SIG-M5 treated with dmso at 0.1 percent for 504 hours (cell line): ENCODE measurements around the gene SCN5A.

Source experiments
- DNase-seq: peaks from one replicate; lab custom pipeline; 2025; ENCODE audit not compliant: unreplicated experiment; lab: John Stamatoyannopoulos, UW

The SCN5A gene

DNA sequence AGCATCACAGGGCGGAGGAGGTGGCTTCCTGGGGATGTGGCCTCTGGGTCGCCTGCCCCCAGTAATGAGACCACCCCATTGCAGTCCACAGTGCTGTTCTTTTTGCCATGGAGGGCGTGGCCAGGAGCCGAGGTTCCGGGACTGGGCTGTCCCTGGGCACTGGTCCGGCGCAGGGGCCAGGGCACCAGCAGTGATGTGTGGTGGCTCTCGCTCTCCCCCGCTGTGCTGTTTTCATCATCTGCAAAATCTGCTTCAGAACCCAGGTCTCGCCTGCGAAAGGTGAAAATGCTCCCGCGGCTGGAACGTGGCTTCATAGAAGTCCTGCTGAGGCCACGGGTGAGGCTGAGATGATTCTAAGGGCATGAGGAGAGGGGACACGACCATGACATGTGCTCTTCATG, 45.8 kb downstream of the SCN5A start:
- DNase-seq: no peak

- no peak for DNase-seq
These were observed 46.8 kb downstream of the SCN5A start for GRCh38 chr3:38602576-38603250.

- DNase-seq: no peak
These were observed 47.4 kb downstream of the SCN5A start for GRCh38 chr3:38601956-38602550.

- DNase-seq: no peak
These were observed 48.9 kb downstream of the SCN5A start for GRCh38 chr3:38600551-38600950.

DNA sequence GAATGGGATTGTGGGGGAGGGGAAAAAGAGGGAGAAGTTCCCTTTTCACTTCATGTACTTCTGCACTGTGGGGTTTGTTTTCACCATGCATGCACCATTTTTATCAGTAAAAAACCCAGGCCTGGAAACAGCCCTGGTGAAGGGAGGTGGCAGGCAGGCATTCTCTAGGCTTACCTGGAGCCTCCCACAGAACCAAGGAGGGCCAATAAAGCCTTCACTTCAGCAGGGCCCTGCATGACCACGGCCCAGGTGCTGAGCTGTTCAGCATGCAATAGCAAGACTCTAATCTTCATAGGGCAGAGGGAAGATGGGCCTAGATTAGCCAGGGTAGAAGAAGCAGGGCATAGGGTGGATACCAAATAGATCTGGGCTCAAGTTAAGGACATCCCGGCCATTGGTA, 49.6 kb downstream of the SCN5A start:
- no peak for DNase-seq

DNA sequence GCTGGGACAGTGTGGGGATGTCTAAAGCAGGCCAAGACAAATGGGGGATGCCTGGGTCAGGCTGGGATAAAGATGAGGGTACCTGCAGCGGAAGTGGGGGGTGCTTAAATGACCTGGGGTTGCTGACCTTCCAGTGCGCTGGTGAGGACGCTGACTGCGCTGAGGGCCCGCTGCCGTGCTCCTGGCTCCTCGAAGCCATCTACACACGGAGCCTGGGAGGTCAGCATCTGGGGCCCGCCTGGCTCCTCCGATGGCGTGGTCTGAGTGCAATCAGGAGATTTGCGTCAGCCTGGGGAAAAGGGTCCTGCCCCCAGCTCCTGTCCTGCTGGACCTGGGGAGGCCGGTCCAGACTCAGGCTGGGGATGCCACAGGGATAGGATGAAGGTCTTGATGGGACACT, 50.7 kb downstream of the SCN5A start:
- DNase-seq: no peak

- no peak for DNase-seq
These were observed 51.9 kb downstream of the SCN5A start for GRCh38 chr3:38597502-38598060.

DNA sequence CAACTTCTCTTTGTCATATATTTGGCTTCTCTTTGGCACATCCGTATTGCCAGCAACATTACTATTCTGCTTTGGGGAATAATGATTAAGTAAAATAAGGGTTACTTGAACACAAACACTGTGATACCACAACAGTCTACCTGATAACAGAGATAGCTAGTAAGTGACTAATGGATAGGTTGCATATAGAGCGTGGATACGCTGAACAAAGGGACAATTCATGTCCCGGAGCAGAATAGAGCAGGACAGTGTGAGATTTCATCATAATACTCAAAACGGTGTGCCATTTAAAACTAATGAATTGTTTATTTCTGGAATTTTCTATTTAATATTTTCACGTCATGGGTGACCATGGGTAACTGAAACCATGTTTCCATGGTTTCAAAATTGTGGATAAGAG, 54.1 kb downstream of the SCN5A start:
- no peak for DNase-seq

DNA sequence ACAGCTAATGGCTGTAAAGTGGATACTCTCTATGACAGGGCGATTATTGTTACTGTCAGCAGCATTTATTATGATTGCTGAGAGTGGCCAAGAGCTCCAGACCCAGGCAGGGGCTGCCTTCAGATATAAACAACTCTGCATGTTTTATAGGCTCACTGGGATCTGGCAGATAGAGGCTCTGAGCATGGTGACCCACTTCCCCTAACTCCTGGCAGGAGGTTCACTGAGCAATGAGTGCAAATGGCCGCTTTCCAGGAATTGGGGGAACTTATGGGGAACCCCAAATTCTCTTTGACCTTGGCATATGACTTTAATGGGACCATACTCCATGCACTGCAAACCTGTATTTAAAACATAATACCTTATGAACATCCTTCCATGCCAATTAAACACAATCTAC, 59.0 kb downstream of the SCN5A start:
- DNase-seq: no peak

GRCh38 chr3:38588995-38589937, 60.2 kb downstream of the SCN5A start:
- DNase-seq: no peak

- DNase-seq: no peak
These were observed 61.0 kb downstream of the SCN5A start for GRCh38 chr3:38588371-38588971.

DNA sequence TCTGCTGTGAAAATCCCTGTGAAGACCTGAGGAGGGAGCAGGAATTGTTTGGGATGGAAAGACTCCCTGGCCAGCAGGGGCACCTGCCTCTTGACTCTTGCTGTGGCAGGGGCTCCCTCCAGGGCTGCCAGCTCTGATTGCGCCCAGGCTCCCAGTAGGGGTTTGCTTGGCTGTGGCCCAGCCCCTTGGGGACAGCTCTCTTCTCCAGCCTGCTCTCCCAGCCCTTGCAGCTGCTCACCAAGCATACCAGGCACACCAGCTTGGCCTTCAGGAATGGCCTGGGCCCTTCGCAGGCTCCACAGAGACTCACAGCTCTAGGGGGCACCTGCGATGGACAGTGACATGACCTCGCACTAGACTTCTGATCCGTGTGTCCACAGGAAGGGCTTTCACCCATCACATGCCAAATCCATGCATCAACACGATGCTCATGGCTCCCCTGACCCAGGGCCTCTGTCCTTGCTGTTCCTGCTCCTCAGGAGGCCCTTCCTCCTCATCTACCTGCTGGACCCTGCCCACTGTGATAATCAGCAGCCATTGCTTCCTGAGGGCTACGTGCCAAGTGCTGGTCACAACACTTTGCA, 61.8 kb downstream of the SCN5A start:
- DNase-seq: no peak

DNA sequence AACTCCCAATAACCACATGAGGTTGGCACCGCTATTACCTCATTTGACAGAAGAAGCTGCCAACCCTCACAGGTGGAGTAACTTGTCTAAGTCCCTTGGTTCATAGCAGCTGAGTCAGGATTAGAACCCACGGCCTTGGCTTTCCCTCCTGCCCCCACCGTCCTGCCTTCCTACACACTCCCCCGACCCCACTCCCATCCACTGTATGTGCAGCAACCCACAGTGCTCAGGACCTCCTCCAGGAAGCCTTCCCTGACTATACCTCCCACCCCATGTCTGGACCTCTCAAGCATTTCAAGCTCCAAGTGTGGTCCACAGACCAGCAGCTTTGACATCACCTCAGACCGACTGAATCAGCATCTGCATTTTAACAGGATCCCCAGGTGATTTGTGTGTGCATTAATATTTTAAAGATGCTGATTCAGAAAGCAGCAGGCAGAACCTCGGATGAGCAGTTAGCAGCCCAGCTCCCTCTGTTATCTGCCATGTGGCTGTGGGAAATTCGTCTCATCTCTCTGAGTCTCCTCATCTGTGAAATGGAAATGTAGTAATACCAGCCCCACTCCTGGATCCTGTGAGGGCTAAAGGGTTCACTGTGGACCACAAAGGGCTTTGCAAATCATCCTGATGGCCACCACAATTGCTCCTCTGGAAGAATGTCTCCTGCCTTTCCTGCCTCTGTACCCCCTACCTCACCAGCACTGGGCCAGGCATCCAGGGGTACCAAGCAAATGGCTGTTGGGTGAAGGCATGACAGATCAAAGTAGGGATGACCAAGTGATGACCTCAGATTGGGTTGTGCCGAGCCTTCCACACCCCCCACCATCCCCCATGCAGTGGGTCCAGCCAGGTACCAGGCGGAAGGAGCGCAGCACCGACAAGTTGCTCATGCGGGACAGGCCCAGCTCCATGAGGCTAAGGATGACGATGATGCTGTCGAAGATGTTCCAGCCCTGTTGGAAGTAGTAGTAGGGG, 62.7 kb downstream of the SCN5A start:
- no peak for DNase-seq

DNA sequence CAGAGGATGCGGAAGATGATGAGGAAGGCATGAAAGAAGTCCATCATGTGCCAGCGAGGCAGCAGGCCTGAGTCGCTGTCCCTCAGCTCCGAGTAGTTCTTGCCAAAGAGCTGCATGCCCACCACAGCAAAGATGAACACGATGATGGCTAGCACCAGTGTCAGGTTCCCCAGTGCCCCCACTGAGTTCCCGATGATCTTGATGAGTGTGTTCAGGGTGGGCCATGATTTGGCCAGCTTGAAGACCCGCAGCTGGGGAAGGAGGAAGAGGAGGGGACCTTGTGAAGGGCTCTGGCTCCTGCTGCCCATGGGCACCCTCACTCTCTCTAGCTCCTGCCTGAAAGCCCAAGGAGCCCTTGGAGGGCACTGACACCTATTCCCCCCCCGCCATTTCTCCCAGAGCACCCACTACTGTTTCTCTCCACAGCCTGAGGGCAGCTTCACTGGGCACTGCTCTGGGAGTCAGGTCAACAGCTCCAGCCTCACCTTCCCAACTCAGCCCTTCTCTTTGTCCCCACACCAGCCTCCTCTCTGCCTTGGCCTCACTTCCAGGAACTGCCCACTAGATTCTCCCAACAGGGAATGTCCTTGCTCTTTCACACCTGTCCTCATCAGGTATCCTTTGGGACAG, 63.6 kb downstream of the SCN5A start:
- DNase-seq: no peak

- DNase-seq: no peak
These were observed 65.8 kb downstream of the SCN5A start for GRCh38 chr3:38583688-38584087.

DNA sequence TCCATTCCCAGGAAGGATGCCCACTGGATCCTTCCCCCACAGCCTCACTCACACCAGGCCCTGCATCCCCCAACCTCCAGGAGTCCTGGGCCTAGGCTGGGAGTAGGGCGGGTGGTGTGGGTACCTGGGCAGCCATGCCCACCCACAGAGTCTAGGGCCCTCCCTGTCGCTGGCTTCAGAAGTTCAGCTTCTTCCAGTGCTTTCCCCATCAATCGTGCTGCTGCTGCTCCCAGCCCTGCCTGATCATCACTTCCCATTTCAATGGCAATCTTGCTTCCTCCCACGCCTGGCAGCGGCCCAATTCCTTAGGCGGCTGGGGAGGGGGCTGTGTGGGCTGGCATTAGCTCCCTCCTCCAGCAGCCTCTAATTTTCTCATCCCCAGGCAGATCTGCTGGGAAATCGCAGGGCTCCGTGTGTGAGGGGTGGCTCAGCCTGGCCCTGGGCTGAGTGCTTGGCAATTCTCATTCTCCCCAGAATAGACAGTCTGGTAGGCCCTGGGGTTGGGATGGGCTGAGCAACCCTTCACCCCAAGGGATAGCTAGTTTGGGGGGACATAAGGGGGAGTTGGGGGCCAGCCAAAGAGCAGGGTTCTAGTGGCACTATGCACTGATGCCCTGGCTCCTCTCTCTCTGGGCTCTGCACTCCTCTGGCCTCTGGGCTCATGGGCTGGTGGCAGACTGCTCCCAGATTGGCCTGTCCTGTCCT, 66.4 kb downstream of the SCN5A start:
- DNase-seq: no peak

DNA sequence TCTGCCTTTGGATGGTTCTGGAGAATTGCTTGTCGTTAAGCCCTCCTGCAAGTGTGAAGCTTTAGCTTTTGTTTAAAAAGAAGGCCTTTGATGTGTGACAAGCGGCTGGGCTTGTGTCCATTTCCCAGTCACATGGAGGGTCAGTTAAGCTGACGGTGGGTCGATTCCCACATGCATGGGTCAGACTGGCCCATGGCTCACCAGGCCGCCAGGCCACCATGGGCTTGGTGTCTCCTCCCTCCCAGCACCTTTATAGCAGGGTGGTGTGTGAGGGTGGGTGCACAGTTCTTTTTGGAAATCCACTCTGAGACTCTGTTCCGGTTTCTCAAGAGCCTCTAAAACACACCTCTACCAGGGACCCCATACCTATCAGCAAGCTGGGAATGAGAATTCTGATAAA, 67.2 kb downstream of the SCN5A start:
- DNase-seq: no peak

DNA sequence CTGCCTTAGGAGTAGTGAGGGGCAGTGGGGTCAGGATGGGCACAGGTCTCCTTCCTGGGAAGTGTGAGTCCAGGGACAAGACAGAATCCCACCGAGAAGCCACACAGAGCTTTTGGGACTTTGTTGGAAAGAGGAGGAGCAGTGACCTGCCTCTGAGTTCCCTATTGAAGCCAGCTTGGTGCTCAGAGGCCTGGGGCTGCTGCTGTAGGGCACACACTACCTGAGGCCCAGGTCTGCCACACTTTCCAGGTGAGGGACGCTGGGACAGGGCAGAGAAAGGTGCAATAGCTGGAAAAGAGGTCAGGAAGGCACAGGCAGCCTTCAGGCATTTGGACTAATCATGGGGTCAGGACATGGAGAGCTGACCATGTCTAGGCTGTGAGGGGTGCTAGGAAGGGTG, 67.7 kb downstream of the SCN5A start:
- no peak for DNase-seq
